ENCODE results near the gene LRCH1. TPM values are rescaled to one million over a fixed set of nuclear protein-coding genes. Genes with fewer than 3 reads are reported as not detected.
A peak's percentile ranks its signal among the peaks of the same experiment; 100 is the strongest.

Gene LRCH1
- total and polyA plus RNA-seq, 10 of the 15 experiments (the other 5 are each of a cell fraction or from before 2014, with no cell fraction given), result 5.3 to 48.9 (median 14.4) TPM

- RAD21 ChIA-PET (ENCODE audit: unreplicated experiment), result interaction anchor here (0.9 to 5.5 kb wide), 12 partner anchors 9 to 69 kb away, joined by 3 to 40 read pairs (median 14); partner anchors contain the start of gene LRCH1
- Histone ChIP-seq H2AFZ (ENCODE audit: control insufficient read depth, low read depth, low read length) (no peak overlapping the region), H3K4me3 (no peak overlapping the region), H3K9me3 (replicated peaks; ENCODE audit: control insufficient read depth, insufficient read depth, low read length) (no peaks in the 10 kb centered on the region), H4K20me1 (ENCODE audit: control insufficient read depth, insufficient read depth) (no peaks in the 10 kb centered on the region), H3K36me3 (ENCODE audit: control insufficient read depth in 2 of 2, insufficient read depth in 2 of 2, low read length in 1 of 2) (no peaks in the 10 kb centered on the region), H3K27ac (ENCODE audit: control insufficient read depth, insufficient read depth) (no peak overlapping the region; the same call in 1 of the 2 replicates), H3K27me3 (replicated peaks in 1 of 2; ENCODE audit: control insufficient read depth in 2 of 2, insufficient read depth in 2 of 2, low read length in 1 of 2) (no peaks in the 10 kb centered on the region), H3K4me2 (ENCODE audit: control insufficient read depth, insufficient read depth) (peak overlapping the region; percentile 61), H3K9ac (ENCODE audit: control insufficient read depth, insufficient read depth, low read length) (no peak overlapping the region), H3K4me1 (ENCODE audit: control insufficient read depth, insufficient read depth, low read length) (peaks cover 67% of the 10 kb centered on the region), H3K79me2 (ENCODE audit: control insufficient read depth, insufficient read depth, low read length) (peaks cover 95% of the 10 kb centered on the region)
- TF ChIP-seq PBX3 (IDR thresholded peaks at IDR 0.05; ENCODE audit: insufficient replicate concordance, low read depth, low read length) (no peak), MAX (IDR thresholded peaks at IDR 0.05; ENCODE audit: low read depth, low read length) (no peak), FOS (IDR thresholded peaks at IDR 0.05; ENCODE audit: borderline replicate concordance, extremely low read depth, insufficient read length) (no peak), NR2F1 (conservative IDR thresholded peaks at IDR 0.05) (no peak), GABPA (IDR thresholded peaks at IDR 0.05; ENCODE audit: low read depth) (no peak), SIN3A (IDR thresholded peaks at IDR 0.05; ENCODE audit: low read depth, low read length) (no peak), MTA3 (IDR thresholded peaks at IDR 0.05; ENCODE audit: borderline replicate concordance, low read length) (no peak), ZNF622 (IDR thresholded peaks at IDR 0.05) (no peak), HSF1 (IDR thresholded peaks at IDR 0.05; ENCODE audit: low read depth, low read length) (no peak)
- intact Hi-C loops (cut with micrococcal nuclease; ENCODE audit: unreplicated experiment), result no loop called here
- SMC1A ChIA-PET (ENCODE audit: uncharacterized antibody, unreplicated experiment), result interaction anchor here (0.8 to 9.0 kb wide), 15 partner anchors 9 to 90 kb away, joined by 3 to 170 read pairs (median 6); no protein-coding TSS in a partner anchor
- no TSS peak for BruUV-seq (replicated peaks)
- 26% methylated on average over 2 of the region's 2 CpGs for WGBS (ENCODE audit: insufficient coverage, insufficient replicate concordance, low lambda C conversion rate, missing lambda C conversion rate)
- in situ Hi-C loops (cut with MboI), result no loop called here
- ATAC-seq (no peak), DNase-seq (ENCODE audit: low read depth, low spot score) (no peak), FAIRE-seq (no peak)
- POLR2A ChIA-PET, result interaction anchor here (0.6 to 4.0 kb wide), 9 partner anchors 9 to 45 kb away, joined by 3 to 20 read pairs (median 4); no protein-coding TSS in a partner anchor
- CTCF ChIA-PET, result interaction anchor here (0.8 to 4.8 kb wide), 7 partner anchors 9 to 100 kb away, joined by 3 to 39 read pairs (median 4); no protein-coding TSS in a partner anchor
These were observed 68.2 kb downstream of the LRCH1 start for GRCh38 chr13:46621133-46621532.

Measured in GM12878 (cell line).